ENCODE results near the gene PPEF2.

- no peak for TF ChIP-seq GABPA (IDR thresholded peaks at IDR 0.05 in 1 of 2, conservative IDR thresholded peaks at IDR 0.05 in 1 of 2)
- TF ChIP-seq, protein P1, sequence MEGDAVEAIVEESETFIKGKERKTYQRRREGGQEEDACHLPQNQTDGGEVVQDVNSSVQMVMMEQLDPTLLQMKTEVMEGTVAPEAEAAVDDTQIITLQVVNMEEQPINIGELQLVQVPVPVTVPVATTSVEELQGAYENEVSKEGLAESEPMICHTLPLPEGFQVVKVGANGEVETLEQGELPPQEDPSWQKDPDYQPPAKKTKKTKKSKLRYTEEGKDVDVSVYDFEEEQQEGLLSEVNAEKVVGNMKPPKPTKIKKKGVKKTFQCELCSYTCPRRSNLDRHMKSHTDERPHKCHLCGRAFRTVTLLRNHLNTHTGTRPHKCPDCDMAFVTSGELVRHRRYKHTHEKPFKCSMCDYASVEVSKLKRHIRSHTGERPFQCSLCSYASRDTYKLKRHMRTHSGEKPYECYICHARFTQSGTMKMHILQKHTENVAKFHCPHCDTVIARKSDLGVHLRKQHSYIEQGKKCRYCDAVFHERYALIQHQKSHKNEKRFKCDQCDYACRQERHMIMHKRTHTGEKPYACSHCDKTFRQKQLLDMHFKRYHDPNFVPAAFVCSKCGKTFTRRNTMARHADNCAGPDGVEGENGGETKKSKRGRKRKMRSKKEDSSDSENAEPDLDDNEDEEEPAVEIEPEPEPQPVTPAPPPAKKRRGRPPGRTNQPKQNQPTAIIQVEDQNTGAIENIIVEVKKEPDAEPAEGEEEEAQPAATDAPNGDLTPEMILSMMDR (IDR thresholded peaks at IDR 0.05; ENCODE audit: low read depth, low read length, missing input control) = no peak
- no peak for TF ChIP-seq TAF1 (conservative IDR thresholded peaks at IDR 0.05)
- TF ChIP-seq JUND (IDR thresholded peaks at IDR 0.05) = no peak
- no peak for TF ChIP-seq HNF4G (IDR thresholded peaks at IDR 0.05)
- no peak for TF ChIP-seq REST (IDR thresholded peaks at IDR 0.05)
- no peak for TF ChIP-seq MAX (IDR thresholded peaks at IDR 0.05)
- TF ChIP-seq NR2F2 (IDR thresholded peaks at IDR 0.05) = no peak
- TF ChIP-seq EGR1 (IDR thresholded peaks at IDR 0.05; ENCODE audit: low read depth in 2 of 2) = no peak
- TF ChIP-seq ATF3 (IDR thresholded peaks at IDR 0.05) = no peak
Measured at GRCh38 chr4:75820197-75820596, 82.1 kb downstream of the PPEF2 start.
